ENCODE data around the gene CDKN2AIPNL. TPM values are rescaled to one million over a fixed set of nuclear protein-coding genes. Genes with fewer than 3 reads are reported as not detected.
"Not testable (repeated sequence)": the region's sequence is repeated elsewhere in the genome, so short reads cannot be mapped to it uniquely, and the experiment has no call there.

CDKN2AIPNL gene
- total RNA-seq, 1 donor from 2014 or later, result 22.8 TPM

DNA sequence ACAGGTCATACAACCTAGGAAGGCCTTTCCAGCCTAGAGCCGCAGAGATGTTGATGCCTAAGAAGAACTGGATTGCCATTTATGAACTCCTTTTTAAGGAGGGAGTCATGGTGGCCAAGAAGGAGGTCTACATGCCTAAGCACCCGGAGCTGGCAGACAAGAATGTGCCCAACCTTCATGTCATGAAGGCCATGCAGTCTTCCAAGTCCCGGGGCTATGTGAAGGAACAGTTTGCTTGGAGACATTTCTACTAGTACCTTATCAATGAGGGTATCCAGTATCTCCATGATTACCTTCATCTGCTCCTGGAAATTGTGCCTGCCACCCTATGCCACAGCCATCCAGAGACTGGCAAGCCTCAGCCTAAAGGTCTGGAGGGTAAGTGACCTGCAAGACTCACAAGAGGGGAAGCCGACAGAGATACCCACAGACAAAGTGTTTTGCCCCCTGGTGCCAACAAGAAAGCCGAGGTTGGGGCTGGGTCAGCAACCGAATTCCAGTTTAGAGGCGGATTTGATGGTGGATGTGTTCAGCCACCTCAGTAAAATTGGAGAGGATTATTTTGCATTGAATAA lies 11.2 kb upstream of the CDKN2AIPNL start:
- H3K9ac ChIP-seq (ENCODE audit: low read length), result no peak overlapping the region
- Mint-ChIP-seq H3K4me3 (ENCODE audit: unreplicated experiment) (no peak overlapping the region), H3K36me3 (ENCODE audit: low read depth, unreplicated experiment) (no peaks in the 10 kb centered on the region), H3K4me1 (ENCODE audit: low read depth, unreplicated experiment) (peaks cover 2% of the 10 kb centered on the region), H3K27ac (ENCODE audit: unreplicated experiment) (no peak overlapping the region), H3K9me3 (ENCODE audit: unreplicated experiment) (no peaks in the 10 kb centered on the region), H3K27me3 (ENCODE audit: low read depth, unreplicated experiment) (no peaks in the 10 kb centered on the region)
- H3K4me1 ChIP-seq (ENCODE audit: insufficient read depth, low read length), result no peaks in the 10 kb centered on the region
- no peaks in the 10 kb centered on the region for H3K79me2 ChIP-seq (ENCODE audit: insufficient read depth, low read length)
- no peaks in the 10 kb centered on the region for H4K20me1 ChIP-seq (ENCODE audit: insufficient read depth, low read length)
- no peak for FAIRE-seq
- H3K36me3 ChIP-seq (ENCODE audit: insufficient read depth, low read length), result no peaks in the 10 kb centered on the region
- no peak overlapping the region for H2AFZ ChIP-seq (ENCODE audit: low read depth, low read length)
- no peak overlapping the region for H3K4me2 ChIP-seq (ENCODE audit: low read length)
- no peak for DNase-seq (ENCODE audit: low read depth)
- H3K27me3 ChIP-seq (ENCODE audit: insufficient read depth, low read length), result no peaks in the 10 kb centered on the region
- no peak overlapping the region for H3K4me3 ChIP-seq (ENCODE audit: insufficient read depth, low read depth, low read length)
- H3K27ac ChIP-seq (ENCODE audit: low read depth, low read length), result no peak overlapping the region
- no peaks in the 10 kb centered on the region for H3K9me3 ChIP-seq (ENCODE audit: insufficient read depth, low read depth, low read length)
- TF ChIP-seq CTCF (IDR thresholded peaks at IDR 0.05; ENCODE audit: insufficient read depth, low read depth, low read length) (no peak), EZH2 (IDR thresholded peaks at IDR 0.05; ENCODE audit: insufficient read depth, low read length) (no peak)

DNA sequence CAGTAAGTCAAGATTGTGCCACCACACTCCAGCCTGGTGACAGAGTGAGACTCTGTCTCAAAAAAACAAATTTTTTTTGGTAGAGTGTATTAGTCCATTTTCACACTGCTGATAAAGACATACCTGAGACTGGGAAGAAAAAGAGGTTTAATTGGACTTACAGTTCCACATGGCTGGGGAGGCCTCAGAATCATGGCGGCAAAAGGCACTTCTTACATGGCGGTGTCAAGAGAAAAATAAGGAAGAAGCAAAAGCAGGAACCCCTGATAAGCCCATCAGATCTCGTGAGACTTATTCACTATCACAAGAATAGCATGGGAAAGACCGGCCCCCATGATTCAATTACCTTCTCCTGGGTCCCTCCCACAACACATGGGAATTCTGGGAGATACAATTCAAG lies 9.4 kb upstream of the CDKN2AIPNL start:
- H3K27me3 Mint-ChIP-seq (ENCODE audit: low read depth, unreplicated experiment); FAIRE-seq; H3K9ac ChIP-seq (ENCODE audit: low read length); H3K27ac ChIP-seq (ENCODE audit: low read depth, low read length); H3K4me3 Mint-ChIP-seq (ENCODE audit: unreplicated experiment); H3K4me3 ChIP-seq (ENCODE audit: insufficient read depth, low read depth, low read length); H4K20me1 ChIP-seq (ENCODE audit: insufficient read depth, low read length); H3K27me3 ChIP-seq (ENCODE audit: insufficient read depth, low read length); H3K9me3 Mint-ChIP-seq (ENCODE audit: unreplicated experiment); H3K9me3 ChIP-seq (ENCODE audit: insufficient read depth, low read depth, low read length); H3K36me3 ChIP-seq (ENCODE audit: insufficient read depth, low read length); H3K36me3 Mint-ChIP-seq (ENCODE audit: low read depth, unreplicated experiment); H3K4me1 ChIP-seq (ENCODE audit: insufficient read depth, low read length); H3K4me1 Mint-ChIP-seq (ENCODE audit: low read depth, unreplicated experiment); H2AFZ ChIP-seq (ENCODE audit: low read depth, low read length); DNase-seq (ENCODE audit: low read depth); H3K27ac Mint-ChIP-seq (ENCODE audit: unreplicated experiment); H3K4me2 ChIP-seq (ENCODE audit: low read length); H3K79me2 ChIP-seq (ENCODE audit: insufficient read depth, low read length): not testable (repeated sequence)

DNA sequence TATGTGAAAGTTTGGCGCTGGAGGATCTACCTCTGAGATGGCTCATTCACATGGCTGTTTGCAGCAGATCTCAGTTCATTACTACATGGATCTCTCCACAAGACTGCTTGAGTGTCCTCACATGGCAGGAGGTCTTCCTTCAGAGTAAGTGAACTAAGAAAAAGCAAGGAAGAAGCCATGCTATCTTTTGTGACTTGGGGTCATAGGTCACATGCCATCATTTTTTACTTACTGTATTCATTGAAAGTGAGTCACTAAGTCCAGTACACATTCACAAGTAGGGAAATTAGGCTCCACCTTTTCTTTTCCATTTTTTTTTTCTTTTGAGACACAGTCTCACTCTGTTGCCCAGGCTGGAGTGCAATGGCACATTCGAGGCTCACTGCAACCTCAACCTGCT lies 8.7 kb upstream of the CDKN2AIPNL start:
- Histone ChIP-seq H3K79me2 (ENCODE audit: insufficient read depth, low read length) (no peaks in the 10 kb centered on the region), H3K4me2 (ENCODE audit: low read length) (no peak overlapping the region), H3K27me3 (ENCODE audit: insufficient read depth, low read length) (no peaks in the 10 kb centered on the region), H4K20me1 (ENCODE audit: insufficient read depth, low read length) (no peaks in the 10 kb centered on the region), H3K9me3 (ENCODE audit: insufficient read depth, low read depth, low read length) (no peaks in the 10 kb centered on the region), H3K4me1 (ENCODE audit: insufficient read depth, low read length) (no peaks in the 10 kb centered on the region), H3K27ac (ENCODE audit: low read depth, low read length) (no peak overlapping the region), H3K9ac (ENCODE audit: low read length) (no peak overlapping the region), H2AFZ (ENCODE audit: low read depth, low read length) (no peak overlapping the region), H3K36me3 (ENCODE audit: insufficient read depth, low read length) (no peaks in the 10 kb centered on the region), H3K4me3 (ENCODE audit: insufficient read depth, low read depth, low read length) (no peak overlapping the region)
- no peaks in the 10 kb centered on the region for H3K36me3 Mint-ChIP-seq (ENCODE audit: low read depth, unreplicated experiment)
- DNase-seq (ENCODE audit: low read depth) (peak; percentile 11), FAIRE-seq (no peak)
- H3K27ac Mint-ChIP-seq (ENCODE audit: unreplicated experiment), result peak overlapping the region; percentile 27
- peaks cover 2% of the 10 kb centered on the region for H3K4me1 Mint-ChIP-seq (ENCODE audit: low read depth, unreplicated experiment)
- no peak overlapping the region for H3K4me3 Mint-ChIP-seq (ENCODE audit: unreplicated experiment)
- H3K27me3 Mint-ChIP-seq (ENCODE audit: low read depth, unreplicated experiment), result no peaks in the 10 kb centered on the region
- no peak for TF ChIP-seq CTCF (IDR thresholded peaks at IDR 0.05; ENCODE audit: insufficient read depth, low read depth, low read length)
- TF ChIP-seq EZH2 (IDR thresholded peaks at IDR 0.05; ENCODE audit: insufficient read depth, low read length), result no peak
- H3K9me3 Mint-ChIP-seq (ENCODE audit: unreplicated experiment), result no peaks in the 10 kb centered on the region

All from astrocyte (in vitro differentiated cells and primary cell).